ENCODE data around the gene PRKCB.

The PRKCB gene

DNA sequence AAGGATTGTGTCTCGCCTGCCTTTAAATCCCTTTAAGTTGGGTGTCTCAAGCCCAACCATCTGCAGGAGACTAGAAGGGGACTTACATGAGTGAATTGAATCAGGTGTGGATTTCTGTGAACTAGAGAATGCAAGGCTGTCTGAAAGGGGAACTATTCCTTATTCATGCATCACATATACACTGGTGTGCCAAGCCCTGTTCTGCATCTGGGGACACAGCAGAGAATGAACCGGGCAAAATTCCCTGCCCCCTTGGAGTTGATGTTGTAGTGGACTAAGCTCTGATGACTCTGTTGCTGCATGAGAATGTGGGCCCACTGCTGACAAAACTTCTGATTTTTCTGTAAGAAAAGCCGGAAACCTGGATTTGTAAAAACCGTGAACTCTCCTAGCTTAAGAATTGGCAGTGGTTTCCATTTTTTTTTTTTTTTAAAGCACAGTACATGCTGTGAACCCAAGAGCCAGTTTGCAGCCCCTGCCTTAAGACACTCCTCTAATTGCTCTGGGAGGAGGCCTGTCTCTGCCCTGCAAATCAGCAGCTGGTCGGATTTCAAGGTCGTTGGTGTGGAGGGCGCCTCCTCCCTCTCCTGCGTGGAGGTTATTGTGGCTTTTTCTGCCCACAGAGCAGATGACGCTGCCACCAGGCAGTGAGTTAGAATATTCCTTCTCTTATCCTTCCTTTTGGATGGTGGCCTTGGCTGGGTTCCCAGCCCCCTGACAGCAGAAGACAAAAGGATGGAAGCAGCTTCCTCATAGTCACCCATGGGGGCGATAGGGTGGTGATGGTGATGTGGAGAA, 131.0 kb downstream of the PRKCB start:
- no peak for DNase-seq (ENCODE audit: low read depth in 2 of 2)

- no peak for DNase-seq (ENCODE audit: low read depth in 2 of 2)
These were observed 132.0 kb downstream of the PRKCB start for GRCh38 chr16:23967775-23968174.

DNA sequence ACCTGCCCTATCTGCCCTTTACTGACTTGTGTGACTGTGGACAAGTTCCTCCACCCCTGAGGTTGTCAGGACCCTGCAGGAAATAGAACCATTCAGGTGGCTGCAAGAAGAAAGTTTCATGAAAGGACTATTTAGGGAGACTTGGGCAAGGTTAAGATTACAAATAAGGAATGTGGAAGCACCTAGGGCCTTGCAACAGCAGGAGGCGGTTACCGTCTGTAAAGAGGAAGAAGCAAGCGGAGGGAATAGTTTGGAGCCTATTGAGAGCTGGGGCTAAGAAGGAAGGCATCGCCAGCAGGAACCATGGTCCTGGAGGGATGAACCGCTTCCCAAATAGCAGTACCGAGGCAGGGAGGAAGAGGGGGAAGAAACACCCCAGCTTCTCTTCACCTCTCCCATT, 132.4 kb downstream of the PRKCB start:
- no peak for DNase-seq (ENCODE audit: low read depth in 2 of 2)

DNA sequence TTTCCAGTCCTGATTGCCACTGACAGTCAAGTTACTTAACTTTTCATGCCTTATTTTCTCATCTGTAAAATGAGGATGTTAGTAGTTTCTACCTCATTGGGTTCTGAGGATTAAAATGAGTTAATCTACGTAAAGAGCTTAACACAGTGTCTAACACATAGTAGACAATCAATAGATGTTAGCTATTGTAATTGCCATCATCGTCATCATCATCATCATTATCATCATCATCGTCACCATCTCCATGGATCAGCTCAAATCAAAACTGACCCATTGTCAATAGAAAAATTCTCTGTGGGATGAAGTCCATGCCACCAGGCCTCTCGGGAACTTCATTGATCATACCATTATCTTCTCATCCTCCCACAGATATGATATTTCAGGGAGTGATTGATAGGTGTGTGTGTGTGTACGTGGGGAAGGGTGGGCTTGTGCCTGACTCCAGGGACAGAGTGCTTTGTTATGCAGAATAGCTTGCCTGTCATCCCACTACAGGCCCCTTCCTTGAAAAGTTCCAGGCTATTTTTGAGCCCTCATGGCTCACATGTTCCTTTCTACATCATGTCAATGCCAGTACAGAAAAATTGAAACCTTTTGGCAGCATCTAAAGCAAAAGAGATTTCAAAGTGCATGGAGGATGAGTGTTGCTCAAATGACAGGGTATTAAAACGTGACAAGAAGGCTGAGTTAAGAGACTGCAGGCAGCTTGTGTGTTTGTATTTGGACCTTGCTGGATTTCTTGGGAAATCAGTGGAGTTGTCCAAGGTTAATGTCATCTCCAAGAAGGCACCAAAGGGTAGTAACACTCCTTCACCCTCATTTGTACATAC, 133.9 kb downstream of the PRKCB start:
- DNase-seq (ENCODE audit: low read depth in 2 of 2): no peak

DNA sequence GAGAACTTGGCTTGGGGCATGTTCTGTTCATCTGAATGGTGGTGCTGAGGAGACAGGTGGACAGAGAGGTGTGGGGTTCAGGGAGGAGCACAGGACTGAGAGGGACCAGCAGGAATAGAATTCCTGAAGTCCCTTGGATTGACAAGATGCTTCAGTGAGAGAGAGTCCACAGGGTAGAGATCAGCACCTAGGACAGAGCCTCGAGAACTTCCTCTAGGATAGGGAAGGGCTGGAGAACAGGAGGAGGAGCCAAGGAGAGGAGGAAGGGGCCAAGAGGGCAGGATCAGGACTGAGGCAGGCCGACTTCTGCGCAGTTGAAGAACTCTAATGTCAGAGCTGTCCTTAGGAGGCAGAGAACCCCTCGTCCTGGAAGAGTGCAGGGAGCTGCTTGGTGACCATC, 138.4 kb downstream of the PRKCB start:
- no peak for DNase-seq (ENCODE audit: low read depth in 2 of 2)

- no peak for DNase-seq (ENCODE audit: low read depth in 2 of 2)
These were observed 139.5 kb downstream of the PRKCB start for GRCh38 chr16:23975293-23975692.

DNA sequence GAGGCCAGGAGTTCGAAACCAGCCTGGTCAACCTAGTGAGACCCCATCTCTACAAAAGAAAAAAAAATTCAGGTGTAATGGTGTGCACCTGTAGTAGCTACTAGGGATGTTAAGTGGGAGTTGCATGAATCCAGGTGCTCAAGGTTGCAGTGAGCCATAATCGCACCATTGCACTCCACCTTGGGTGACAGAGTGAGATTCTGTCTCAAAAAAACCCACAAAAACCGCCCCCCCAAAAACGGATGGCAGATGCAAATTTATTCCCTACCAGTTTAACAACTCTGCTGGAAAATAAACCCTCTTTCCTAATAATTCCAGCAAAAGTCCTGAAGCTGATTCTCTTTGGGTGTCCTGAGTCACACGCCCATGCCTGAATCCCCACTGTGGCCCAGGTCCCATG, 140.3 kb downstream of the PRKCB start:
- no peak for DNase-seq (ENCODE audit: low read depth in 2 of 2)

DNA sequence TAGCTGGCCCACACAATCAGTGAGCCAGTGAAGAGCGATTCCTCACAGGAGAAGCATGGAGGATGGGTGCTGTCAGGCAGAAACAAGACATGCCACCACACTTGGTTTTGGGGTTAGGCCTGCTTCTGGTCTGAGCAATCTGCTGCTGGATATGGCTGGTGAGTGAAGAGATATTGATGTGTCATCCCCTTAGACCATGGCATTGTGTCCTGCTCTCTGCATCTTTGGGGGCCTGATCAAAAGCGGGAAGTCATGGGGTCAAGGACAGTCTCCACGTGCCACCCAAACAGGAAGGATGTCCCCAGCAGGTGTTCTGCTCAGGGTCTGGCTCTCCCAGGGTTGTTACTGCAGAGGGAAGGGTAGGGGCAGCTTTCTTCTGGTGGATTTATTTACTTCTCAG, 140.7 kb downstream of the PRKCB start:
- no peak for DNase-seq (ENCODE audit: low read depth in 2 of 2)

DNA sequence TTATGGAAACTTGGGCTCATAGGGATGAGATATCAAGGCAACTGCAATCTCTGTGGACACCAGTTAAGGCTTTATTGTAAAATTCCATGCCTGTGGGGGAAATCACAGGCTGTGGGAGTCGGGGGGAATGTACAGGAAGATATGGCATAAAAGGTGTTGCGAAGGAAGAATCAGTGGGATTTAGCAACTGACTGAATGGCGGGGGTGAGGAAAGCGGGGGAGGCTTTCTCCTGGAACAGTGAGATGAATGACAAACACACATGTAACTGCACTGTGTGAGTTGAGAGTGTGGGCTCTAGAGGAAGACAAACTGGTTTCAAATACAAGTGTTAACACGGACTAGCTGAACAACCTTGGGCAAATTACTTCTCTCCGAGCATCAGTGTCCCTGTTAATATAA, 143.7 kb downstream of the PRKCB start:
- no peak for DNase-seq (ENCODE audit: low read depth in 2 of 2)

DNA sequence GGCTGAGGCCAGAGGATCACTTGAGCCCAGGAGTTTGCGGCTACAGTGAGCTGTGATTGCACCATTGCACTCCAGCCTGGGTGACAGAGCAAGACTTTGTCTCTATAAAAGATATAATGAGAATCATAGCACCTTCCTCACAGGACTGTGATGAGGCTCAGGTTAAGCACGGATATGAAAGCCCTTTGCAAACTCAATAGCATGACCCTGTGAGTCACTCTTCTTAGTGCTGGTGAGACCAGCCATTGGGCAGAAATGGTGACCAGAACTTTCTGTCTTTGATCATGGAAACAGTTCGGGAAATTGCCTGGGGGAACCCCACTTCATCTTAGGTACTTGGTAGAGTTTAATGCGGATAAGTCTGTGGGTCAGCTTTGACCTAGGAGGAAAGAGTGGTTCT, 144.2 kb downstream of the PRKCB start:
- no peak for DNase-seq (ENCODE audit: low read depth in 2 of 2)

- no peak for DNase-seq (ENCODE audit: low read depth in 2 of 2)
These were observed 145.9 kb downstream of the PRKCB start for GRCh38 chr16:23981429-23982399.

DNA sequence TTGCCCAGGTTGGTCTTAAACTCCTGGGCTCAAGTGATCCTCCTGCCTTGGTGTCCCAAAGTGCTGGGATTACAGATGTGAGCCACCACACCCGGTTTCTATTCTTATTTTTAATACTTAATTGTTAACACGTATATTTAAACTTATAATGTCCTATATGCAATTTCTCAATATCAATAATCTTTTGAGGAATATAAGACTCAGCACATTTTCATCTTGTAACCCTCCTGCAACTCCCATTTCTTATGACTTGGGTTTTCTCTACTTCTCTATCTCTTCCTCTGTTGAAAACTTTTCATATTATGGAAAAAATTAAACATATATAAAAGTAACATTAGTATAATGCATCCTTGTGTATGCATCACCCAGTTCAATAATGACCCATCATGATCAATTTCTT, 150.7 kb downstream of the PRKCB start:
- no peak for DNase-seq (ENCODE audit: low read depth in 2 of 2)

- no peak for DNase-seq (ENCODE audit: low read depth in 2 of 2)
These were observed 151.7 kb downstream of the PRKCB start for GRCh38 chr16:23987443-23987842.

GRCh38 chr16:23990507-23990906, 154.7 kb downstream of the PRKCB start:
- DNase-seq (ENCODE audit: low read depth in 2 of 2): no peak

- DNase-seq (ENCODE audit: low read depth in 2 of 2): no peak
These were observed 155.3 kb downstream of the PRKCB start for GRCh38 chr16:23991066-23991465.

DNA sequence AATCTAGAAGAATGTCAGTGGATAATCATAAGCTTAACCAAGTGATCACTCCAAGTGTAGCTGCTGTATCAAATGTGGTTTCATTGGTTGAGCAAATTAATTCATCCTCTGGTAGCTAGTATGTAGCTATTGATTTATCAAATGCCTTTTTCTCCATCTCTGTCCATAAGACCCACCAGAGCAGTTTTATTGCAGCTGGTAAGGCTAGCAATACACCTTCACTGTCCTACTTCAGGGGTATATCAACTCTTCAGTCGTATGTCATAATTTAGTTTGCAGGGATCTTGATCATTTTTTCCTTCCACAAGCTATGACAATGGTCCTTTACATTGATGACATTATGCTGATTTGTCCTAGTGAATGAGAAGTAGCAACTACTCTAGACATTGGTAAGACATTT, 158.8 kb downstream of the PRKCB start:
- no peak for DNase-seq (ENCODE audit: low read depth in 2 of 2)

GRCh38 chr16:23996258-23996955, 160.6 kb downstream of the PRKCB start:
- no peak for DNase-seq (ENCODE audit: low read depth in 2 of 2)

GRCh38 chr16:23998771-23999170, 163.0 kb downstream of the PRKCB start:
- DNase-seq (ENCODE audit: low read depth in 2 of 2): no peak

DNA sequence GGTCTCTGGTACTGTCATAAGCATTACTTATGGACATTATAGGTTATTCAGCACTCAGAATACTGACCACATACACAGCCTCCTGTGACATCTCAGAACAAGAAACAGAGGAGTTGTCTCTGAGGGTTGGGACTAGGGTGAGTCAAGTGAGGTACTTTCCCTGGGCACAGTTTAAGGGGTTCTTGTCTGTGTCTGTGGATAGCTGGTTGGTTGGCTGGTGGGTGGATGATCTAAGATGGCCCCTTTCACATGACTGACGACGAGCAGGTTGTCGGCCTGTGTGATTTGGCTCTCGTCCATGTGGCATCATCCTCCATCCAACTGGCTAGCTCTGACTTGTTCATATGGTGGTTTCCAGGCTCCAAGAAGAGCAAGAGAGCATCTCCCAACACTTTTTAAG, 163.9 kb downstream of the PRKCB start:
- DNase-seq (ENCODE audit: low read depth in 2 of 2): no peak

GRCh38 chr16:24001710-24002109, 165.9 kb downstream of the PRKCB start:
- no peak for DNase-seq (ENCODE audit: low read depth in 2 of 2)

DNA sequence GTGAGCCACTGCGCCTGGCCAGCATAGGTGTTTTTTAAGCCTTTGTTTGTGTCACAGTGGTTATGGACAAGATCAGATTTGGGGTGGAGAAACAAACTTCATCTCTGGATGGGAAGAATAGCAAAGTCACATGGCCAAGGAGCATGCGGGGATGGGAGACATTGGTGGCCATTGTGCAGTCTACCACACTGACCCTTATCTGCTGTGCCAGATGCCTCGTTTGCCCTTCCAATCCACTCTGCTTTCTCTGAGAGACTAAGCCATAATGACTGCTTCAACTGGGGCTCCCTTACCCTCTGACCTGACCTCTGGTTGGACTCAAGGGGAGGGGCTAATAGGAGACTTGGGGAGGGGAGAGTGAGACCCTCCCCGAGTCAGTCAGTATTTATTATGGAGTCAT, 166.8 kb downstream of the PRKCB start:
- no peak for DNase-seq (ENCODE audit: low read depth in 2 of 2)
